WTC11 (cell line): ENCODE data around the gene DHRSX. TPM values are rescaled to one million over a fixed set of nuclear protein-coding genes. Genes with fewer than 3 reads are reported as not detected.

Source experiments
- ATAC-seq: fragments of 200-7000 bp; cut with Tn5 transposase; 2 replicates; pipeline ENCODE4 v1.10.0; 2021; ENCODE audit warnings: mild to moderate bottlenecking, moderate library complexity
- CTCF ChIA-PET: fragments of 300-600 bp; sonication (Branson Sonifier 250); formaldehyde crosslinking; loops from one replicate; lab custom pipeline; 2021; ENCODE audit warnings: antibody characterized with exemption; lab: Charles Lee
- POLR2A ChIA-PET: fragments of 350-600 bp; sonication (Branson Sonifier 250); formaldehyde crosslinking; loops from one replicate; lab custom pipeline; 2021; ENCODE audit warnings: antibody characterized with exemption; lab: Charles Lee
- DNase-seq: peaks from one replicate; pipeline ENCODE4 v3.0.0; 2021; ENCODE audit warnings: low spot score
- H3K27ac Mint-ChIP-seq: 2 replicates; pipeline ENCODE4 v1.8.0; 2021; ENCODE audit warnings: mixed read lengths
- H3K27me3 Mint-ChIP-seq: 2 replicates; pipeline ENCODE4 v1.8.0; 2021; ENCODE audit warnings: low read depth, mild to moderate bottlenecking, moderate library complexity, mixed read lengths
- H3K36me3 Mint-ChIP-seq: 2 replicates; pipeline ENCODE4 v1.8.0; 2021; ENCODE audit warnings: mixed read lengths
- H3K4me1 Mint-ChIP-seq: 2 replicates; pipeline ENCODE4 v1.8.0; 2022; ENCODE audit warnings: mixed read lengths
- H3K4me3 Mint-ChIP-seq: 2 replicates; pipeline ENCODE4 v1.8.0; 2021; ENCODE audit warnings: mild to moderate bottlenecking, moderate library complexity, mixed read lengths
- H3K9me3 Mint-ChIP-seq: 2 replicates; pipeline ENCODE4 v1.8.0; 2021; ENCODE audit warnings: mixed read lengths
- ETV6 ChIP-seq: sonication (generic); formaldehyde crosslinking; IDR thresholded peaks from 2 replicates; pipeline ENCODE4 v1.8.1; 2022; ENCODE audit warnings: mild to moderate bottlenecking, missing genetic modification reagents
- KAT7 ChIP-seq: sonication (generic); formaldehyde crosslinking; IDR thresholded peaks from 2 replicates; pipeline ENCODE4 v1.8.1; 2023; ENCODE audit warnings: missing genetic modification reagents, mild to moderate bottlenecking, borderline replicate concordance
- NR2C2 ChIP-seq: sonication (generic); formaldehyde crosslinking; IDR thresholded peaks from 2 replicates; pipeline ENCODE4 v1.8.0; 2022; ENCODE audit warnings: mild to moderate bottlenecking, missing genetic modification reagents
- PRRX2 ChIP-seq: fragments of 250-450 bp; sonication (Bioruptor Pico); IDR thresholded peaks from 2 replicates; pipeline ENCODE4 v1.8.0; 2021; ENCODE audit warnings: mild to moderate bottlenecking
- SMAD3 ChIP-seq: sonication (generic); formaldehyde crosslinking; IDR thresholded peaks from 2 replicates; pipeline ENCODE4 v1.8.0; 2022; ENCODE audit warnings: missing genetic modification reagents, mild to moderate bottlenecking, borderline replicate concordance
- TP53 ChIP-seq: sonication (generic); formaldehyde crosslinking; IDR thresholded peaks from 2 replicates; pipeline ENCODE4 v1.8.1; 2023; ENCODE audit warnings: mild to moderate bottlenecking, missing genetic modification reagents
- ZNF121 ChIP-seq: sonication (generic); formaldehyde crosslinking; IDR thresholded peaks from 2 replicates; pipeline ENCODE4 v1.8.0; 2023; ENCODE audit warnings: missing genetic modification reagents
- ZNF219 ChIP-seq: sonication (generic); formaldehyde crosslinking; IDR thresholded peaks from 2 replicates; pipeline ENCODE4 v1.8.0; 2023; ENCODE audit warnings: missing genetic modification reagents, mild to moderate bottlenecking, borderline replicate concordance
- ZNF671 ChIP-seq: fragments of 250-450 bp; sonication (Bioruptor Pico); IDR thresholded peaks from 2 replicates; pipeline ENCODE4 v1.8.0; 2021; ENCODE audit warnings: mild to moderate bottlenecking
- total RNA-seq: library from RNA; stranded (reverse); gene quantifications from 3 replicates; pipeline ENCODE4 v1.2.3, GENCODE V29; 2021
- TF ChIP-seq, protein P1 (sequence below): fragments of 250-450 bp; sonication (Bioruptor Pico); conservative IDR thresholded peaks from 2 replicates; pipeline ENCODE4 v1.9.0; 2021; ENCODE audit warnings: mild to moderate bottlenecking
- TF ChIP-seq, protein P2 (sequence below): sonication (generic); formaldehyde crosslinking; IDR thresholded peaks from 2 replicates; pipeline ENCODE4 v1.8.1; 2023; ENCODE audit warnings: mild to moderate bottlenecking, missing genetic modification reagents, moderate library complexity
- TF ChIP-seq, protein P3 (sequence below): fragments of 250-450 bp; sonication (Bioruptor Pico); IDR thresholded peaks from 2 replicates; pipeline ENCODE4 v1.9.0; 2021; ENCODE audit warnings: mild to moderate bottlenecking
- TF ChIP-seq, protein P4 (sequence below): sonication (generic); formaldehyde crosslinking; IDR thresholded peaks from 2 replicates; pipeline ENCODE4 v1.8.1; 2022; ENCODE audit warnings: mild to moderate bottlenecking, missing genetic modification reagents, moderate library complexity, borderline replicate concordance
- TF ChIP-seq, protein P5 (sequence below): sonication (generic); formaldehyde crosslinking; IDR thresholded peaks from 2 replicates; pipeline ENCODE4 v1.8.1; 2022; ENCODE audit warnings: missing genetic modification reagents, borderline replicate concordance
- TF ChIP-seq, protein P6 (sequence below): fragments of 250-450 bp; sonication (Bioruptor Pico); IDR thresholded peaks from 2 replicates; pipeline ENCODE4 v1.9.0; 2021; ENCODE audit warnings: moderate library complexity, mild to moderate bottlenecking, inconsistent platforms, borderline replicate concordance
- TF ChIP-seq, protein P7 (sequence below): sonication (generic); formaldehyde crosslinking; IDR thresholded peaks from 2 replicates; pipeline ENCODE4 v1.8.1; 2023; ENCODE audit warnings: mild to moderate bottlenecking, moderate library complexity, missing genetic modification reagents

DHRSX gene
- total RNA-seq, 1 experiment from 2014 or later: 28.2 TPM

DNA sequence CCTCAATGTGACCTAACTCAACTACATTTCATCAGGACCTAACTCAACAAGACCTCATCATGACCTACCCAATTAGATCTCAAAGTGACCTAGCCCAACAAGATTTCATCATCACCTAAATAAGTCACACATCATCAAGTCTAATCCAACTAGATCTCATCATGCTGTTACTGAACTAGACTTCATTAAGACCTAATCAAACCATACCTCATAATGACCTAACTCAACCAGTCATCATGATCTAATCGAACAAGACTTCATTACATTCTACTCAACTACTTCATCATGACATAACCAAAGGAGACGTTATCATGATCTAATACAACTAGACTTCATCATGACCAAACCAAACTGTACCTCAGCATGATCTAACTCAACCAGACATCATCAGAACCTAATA lies 82.8 kb downstream of the DHRSX start:
- ChIA-PET POLR2A (no interaction called here), CTCF (no interaction called here)
- DNase-seq (no peak), ATAC-seq (no peak)
- no peak overlapping the region for H3K4me3 Mint-ChIP-seq
- H3K36me3 Mint-ChIP-seq: peaks cover 9% of the 10 kb centered on the region
- H3K27me3 Mint-ChIP-seq: no peaks in the 10 kb centered on the region
- TF ChIP-seq, protein P1, sequence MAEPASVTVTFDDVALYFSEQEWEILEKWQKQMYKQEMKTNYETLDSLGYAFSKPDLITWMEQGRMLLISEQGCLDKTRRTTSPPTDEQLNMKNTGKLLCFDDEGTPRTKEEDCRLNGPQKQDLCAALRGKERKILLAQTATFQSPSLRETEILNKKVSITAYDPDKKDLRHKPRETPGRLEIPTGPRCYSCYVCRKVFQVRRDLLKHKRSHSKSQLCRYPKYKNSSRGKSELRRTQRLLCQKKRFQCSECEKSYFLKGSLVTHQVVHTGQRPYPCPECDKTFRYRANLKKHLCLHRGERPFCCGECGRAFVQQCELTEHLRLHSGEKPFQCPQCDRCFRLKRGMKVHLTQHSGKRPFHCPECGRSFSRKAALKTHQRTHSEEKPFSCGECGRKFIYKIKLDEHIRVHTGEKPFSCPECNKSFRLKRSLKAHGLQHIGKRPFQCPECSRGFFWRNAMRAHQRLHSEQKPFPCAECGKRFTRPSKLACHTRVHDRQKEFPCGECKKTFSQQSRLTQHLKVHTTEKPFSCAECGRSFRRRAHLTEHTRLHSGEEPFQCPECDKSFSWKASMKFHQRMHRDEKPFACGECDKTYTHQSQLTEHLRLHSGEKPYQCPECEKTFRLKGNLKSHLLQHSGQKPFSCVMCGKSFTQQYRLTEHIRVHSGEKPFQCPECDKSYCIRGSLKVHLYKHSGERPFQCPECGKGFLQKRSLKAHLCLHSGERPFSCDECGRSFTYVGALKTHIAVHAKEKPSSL (CRISPR knock-in tag): no peak
- no peak for TF ChIP-seq SMAD3 (CRISPR knock-in tag)
- TF ChIP-seq, protein P2, sequence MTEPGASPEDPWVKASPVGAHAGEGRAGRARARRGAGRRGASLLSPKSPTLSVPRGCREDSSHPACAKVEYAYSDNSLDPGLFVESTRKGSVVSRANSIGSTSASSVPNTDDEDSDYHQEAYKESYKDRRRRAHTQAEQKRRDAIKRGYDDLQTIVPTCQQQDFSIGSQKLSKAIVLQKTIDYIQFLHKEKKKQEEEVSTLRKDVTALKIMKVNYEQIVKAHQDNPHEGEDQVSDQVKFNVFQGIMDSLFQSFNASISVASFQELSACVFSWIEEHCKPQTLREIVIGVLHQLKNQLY (CRISPR knock-in tag): no peak
- TF ChIP-seq ZNF219 (CRISPR knock-in tag): no peak
- no peak for TF ChIP-seq PRRX2
- TF ChIP-seq, protein P3, sequence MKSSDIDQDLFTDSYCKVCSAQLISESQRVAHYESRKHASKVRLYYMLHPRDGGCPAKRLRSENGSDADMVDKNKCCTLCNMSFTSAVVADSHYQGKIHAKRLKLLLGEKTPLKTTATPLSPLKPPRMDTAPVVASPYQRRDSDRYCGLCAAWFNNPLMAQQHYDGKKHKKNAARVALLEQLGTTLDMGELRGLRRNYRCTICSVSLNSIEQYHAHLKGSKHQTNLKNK (CRISPR knock-in tag): no peak
- TF ChIP-seq TP53 (CRISPR knock-in tag): no peak
- TF ChIP-seq ZNF121 (CRISPR knock-in tag): no peak
- TF ChIP-seq, protein P4, sequence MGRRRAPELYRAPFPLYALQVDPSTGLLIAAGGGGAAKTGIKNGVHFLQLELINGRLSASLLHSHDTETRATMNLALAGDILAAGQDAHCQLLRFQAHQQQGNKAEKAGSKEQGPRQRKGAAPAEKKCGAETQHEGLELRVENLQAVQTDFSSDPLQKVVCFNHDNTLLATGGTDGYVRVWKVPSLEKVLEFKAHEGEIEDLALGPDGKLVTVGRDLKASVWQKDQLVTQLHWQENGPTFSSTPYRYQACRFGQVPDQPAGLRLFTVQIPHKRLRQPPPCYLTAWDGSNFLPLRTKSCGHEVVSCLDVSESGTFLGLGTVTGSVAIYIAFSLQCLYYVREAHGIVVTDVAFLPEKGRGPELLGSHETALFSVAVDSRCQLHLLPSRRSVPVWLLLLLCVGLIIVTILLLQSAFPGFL (CRISPR knock-in tag): no peak
- TF ChIP-seq, protein P5, sequence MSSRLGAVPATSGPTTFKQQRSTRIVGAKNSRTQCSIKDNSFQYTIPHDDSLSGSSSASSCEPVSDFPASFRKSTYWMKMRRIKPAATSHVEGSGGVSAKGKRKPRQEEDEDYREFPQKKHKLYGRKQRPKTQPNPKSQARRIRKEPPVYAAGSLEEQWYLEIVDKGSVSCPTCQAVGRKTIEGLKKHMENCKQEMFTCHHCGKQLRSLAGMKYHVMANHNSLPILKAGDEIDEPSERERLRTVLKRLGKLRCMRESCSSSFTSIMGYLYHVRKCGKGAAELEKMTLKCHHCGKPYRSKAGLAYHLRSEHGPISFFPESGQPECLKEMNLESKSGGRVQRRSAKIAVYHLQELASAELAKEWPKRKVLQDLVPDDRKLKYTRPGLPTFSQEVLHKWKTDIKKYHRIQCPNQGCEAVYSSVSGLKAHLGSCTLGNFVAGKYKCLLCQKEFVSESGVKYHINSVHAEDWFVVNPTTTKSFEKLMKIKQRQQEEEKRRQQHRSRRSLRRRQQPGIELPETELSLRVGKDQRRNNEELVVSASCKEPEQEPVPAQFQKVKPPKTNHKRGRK (CRISPR knock-in tag): no peak
- no peak for TF ChIP-seq ZNF671
- TF ChIP-seq KAT7: no peak
- no peak overlapping the region for H3K27ac Mint-ChIP-seq
- no peaks in the 10 kb centered on the region for H3K9me3 Mint-ChIP-seq
- peaks cover 3% of the 10 kb centered on the region for H3K4me1 Mint-ChIP-seq

DNA sequence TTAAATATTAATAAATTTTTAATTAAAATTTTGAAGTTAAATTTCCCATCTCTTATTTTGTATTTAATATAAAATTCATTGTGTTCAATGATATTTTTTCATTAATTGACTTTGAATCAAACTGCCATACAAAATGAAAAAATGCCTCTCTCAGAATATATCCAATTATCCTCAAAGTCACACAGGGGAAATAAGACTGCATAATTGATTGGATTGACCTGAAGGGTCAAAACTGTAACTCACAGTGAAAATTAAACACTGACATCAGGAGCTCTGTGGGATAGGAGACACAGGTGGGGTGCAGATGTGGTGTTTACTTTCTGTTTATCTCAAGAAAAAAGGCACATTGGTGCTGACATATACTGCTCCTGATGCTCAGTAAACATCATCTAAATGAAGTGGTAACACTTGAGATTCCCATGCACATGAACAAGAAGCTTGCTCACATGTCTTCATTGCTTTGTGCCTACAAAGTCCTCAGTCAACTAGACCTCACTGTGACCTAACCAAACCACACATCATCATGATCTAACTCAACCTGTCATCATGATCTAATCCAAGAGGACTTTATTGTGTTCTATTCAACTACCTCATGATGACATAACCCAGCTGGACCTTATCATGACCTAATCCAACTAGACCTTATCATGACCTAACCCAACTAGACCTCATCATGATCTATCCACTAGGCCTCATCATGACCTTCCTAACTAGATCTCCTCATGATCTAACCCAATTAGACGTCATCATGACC lies 83.7 kb downstream of the DHRSX start:
- TF ChIP-seq, protein P6, sequence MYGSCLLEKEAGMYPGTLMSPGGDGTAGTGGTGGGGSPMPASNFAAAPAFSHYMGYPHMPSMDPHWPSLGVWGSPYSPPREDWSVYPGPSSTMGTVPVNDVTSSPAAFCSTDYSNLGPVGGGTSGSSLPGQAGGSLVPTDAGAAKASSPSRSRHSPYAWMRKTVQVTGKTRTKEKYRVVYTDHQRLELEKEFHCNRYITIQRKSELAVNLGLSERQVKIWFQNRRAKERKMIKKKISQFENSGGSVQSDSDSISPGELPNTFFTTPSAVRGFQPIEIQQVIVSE (CRISPR knock-in tag): no peak
- TF ChIP-seq ETV6 (CRISPR knock-in tag): no peak
- TF ChIP-seq, protein P7, sequence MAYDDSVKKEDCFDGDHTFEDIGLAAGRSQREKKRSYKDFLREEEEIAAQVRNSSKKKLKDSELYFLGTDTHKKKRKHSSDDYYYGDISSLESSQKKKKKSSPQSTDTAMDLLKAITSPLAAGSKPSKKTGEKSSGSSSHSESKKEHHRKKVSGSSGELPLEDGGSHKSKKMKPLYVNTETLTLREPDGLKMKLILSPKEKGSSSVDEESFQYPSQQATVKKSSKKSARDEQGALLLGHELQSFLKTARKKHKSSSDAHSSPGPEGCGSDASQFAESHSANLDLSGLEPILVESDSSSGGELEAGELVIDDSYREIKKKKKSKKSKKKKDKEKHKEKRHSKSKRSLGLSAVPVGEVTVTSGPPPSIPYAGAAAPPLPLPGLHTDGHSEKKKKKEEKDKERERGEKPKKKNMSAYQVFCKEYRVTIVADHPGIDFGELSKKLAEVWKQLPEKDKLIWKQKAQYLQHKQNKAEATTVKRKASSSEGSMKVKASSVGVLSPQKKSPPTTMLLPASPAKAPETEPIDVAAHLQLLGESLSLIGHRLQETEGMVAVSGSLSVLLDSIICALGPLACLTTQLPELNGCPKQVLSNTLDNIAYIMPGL: no peak
- no peak for TF ChIP-seq ZNF219 (CRISPR knock-in tag)
- TF ChIP-seq NR2C2: no peak
- no peak for ATAC-seq
- no peak overlapping the region for H3K27ac Mint-ChIP-seq
- CTCF ChIA-PET: no interaction called here
- no peaks in the 10 kb centered on the region for H3K27me3 Mint-ChIP-seq
- H3K9me3 Mint-ChIP-seq: no peaks in the 10 kb centered on the region
- peaks cover 3% of the 10 kb centered on the region for H3K4me1 Mint-ChIP-seq
- POLR2A ChIA-PET: no interaction called here
- DNase-seq: no peak
- no peak overlapping the region for H3K4me3 Mint-ChIP-seq
- H3K36me3 Mint-ChIP-seq: peaks cover 9% of the 10 kb centered on the region
